Spleen (tissue), 7 donors: ENCODE data around the gene TGFBI.

ENCODE experiments used
- POLR2A ChIP-seq, 3 donors: fragments of 450-650 bp; IDR thresholded peaks; one replicate each; pipeline ENCODE4 v1.5.1; 2017; ENCODE audit warnings: antibody characterized with exemption in 3 of 3, mild to moderate bottlenecking in 1 of 3
- POLR2AphosphoS5 ChIP-seq, 3 donors: sonication (generic); formaldehyde crosslinking; IDR thresholded peaks; one replicate each; pipeline ENCODE4 v1.5.1; 2017; ENCODE audit warnings: antibody characterized with exemption in 3 of 3
- TF ChIP-seq, protein P1 (sequence below), 11 experiments: fragments of 200-600 bp in 7 of 11; fragments of 450-650 bp in 4 of 11; sonication (generic) in 4 of 11; IDR thresholded peaks in 8 of 11; conservative IDR thresholded peaks in 3 of 11; 1 replicate in 7 of 11; 2 replicates in 4 of 11; pipeline versions ENCODE4 v1.4.0 to v1.8.0; 2016 to 2021; ENCODE audit warnings: antibody characterized with exemption in 11 of 11, inconsistent platforms in 4 of 11, mild to moderate bottlenecking in 1 of 11
- donor health status: DM: no; HTN: no; CAD: no; lungs with moderate emphysema.
- donor health status: DM: no; HTN: no; CAD: no.
- donor health status: DM: no; HTN: no; CAD: no.

DNA sequence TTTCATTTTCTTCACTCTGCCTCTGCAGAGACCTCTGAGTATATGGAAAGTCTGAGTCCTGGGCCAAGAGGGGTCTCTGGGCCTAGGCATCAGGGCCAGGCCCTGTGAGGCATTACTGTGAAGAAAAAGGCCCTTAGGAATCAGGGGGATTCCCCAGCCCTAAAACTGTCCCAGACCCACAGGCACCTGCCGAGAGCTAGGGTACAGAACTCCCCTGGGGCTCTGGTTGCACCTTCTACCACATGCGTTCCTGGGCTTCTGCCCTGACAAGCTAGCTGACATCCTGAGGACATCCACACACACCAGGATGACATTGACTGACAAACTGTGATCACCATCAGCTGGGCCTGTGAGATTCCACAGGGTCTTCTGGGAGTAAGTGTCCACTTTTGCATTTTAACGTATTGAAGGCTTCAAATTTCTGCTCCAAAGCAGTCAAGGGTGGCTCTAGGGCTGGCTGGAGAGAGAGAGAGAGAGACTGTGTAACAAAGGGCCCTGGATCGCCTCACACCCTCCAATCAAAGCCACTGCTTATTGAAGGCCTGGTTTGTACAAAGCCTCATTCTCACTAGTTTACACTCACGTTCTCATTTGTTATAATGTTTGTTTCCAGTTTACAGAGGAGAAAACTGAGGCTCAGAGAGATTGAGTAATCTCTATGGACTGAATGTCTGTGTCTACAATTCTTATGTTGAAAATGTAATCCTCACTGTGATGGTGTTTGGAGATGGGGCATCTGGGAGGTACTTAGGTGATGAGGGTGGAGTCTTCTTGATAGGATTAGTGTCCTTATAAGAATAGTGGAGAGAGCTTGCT is 45.1 kb downstream of the TGFBI start:
- TF ChIP-seq POLR2A (IDR thresholded peaks at IDR 0.05) (no peak), POLR2AphosphoS5 (IDR thresholded peaks at IDR 0.05) (no peak)
- TF ChIP-seq, protein P1, sequence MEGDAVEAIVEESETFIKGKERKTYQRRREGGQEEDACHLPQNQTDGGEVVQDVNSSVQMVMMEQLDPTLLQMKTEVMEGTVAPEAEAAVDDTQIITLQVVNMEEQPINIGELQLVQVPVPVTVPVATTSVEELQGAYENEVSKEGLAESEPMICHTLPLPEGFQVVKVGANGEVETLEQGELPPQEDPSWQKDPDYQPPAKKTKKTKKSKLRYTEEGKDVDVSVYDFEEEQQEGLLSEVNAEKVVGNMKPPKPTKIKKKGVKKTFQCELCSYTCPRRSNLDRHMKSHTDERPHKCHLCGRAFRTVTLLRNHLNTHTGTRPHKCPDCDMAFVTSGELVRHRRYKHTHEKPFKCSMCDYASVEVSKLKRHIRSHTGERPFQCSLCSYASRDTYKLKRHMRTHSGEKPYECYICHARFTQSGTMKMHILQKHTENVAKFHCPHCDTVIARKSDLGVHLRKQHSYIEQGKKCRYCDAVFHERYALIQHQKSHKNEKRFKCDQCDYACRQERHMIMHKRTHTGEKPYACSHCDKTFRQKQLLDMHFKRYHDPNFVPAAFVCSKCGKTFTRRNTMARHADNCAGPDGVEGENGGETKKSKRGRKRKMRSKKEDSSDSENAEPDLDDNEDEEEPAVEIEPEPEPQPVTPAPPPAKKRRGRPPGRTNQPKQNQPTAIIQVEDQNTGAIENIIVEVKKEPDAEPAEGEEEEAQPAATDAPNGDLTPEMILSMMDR (IDR thresholded peaks at IDR 0.05 in 8 of 11, conservative IDR thresholded peaks at IDR 0.05 in 3 of 11): no peak
